ENCODE measurements around the gene LMOD1.

- no peak for TF ChIP-seq CTCF (IDR thresholded peaks at IDR 0.05)
- no peak for TF ChIP-seq POLR2A (IDR thresholded peaks at IDR 0.05)
Measured at GRCh38 chr1:201912832-201913231, 33.5 kb downstream of the LMOD1 start.
